GM12878 (cell line): Measurements from ENCODE around the gene MDH1. TPM values are rescaled to one million over a fixed set of nuclear protein-coding genes. Genes with fewer than 3 reads are reported as not detected.

Source experiments
- ATAC-seq: fragments of 200-7000 bp; cut with Tn5 transposase; 3 replicates; pipeline ENCODE4 v1.9.1; 2020; ENCODE audit warnings: mild to moderate bottlenecking, moderate library complexity
- BruUV-seq: library from RNA; stranded (reverse); fragments of 400-500 nt; replicated peaks from 2 replicates; lab custom pipeline; 2021; lab: Mats Ljungman, UMichigan
- CTCF ChIA-PET: fragments of 300-600 bp; sonication (Branson Sonifier 250); formaldehyde crosslinking; extraction: SDS; loops from one replicate; lab custom pipeline; 2021; ENCODE audit warnings: inconsistent platforms; lab: Yijun Ruan, JAX
- POLR2A ChIA-PET: fragments of 350-600 bp; formaldehyde crosslinking; extraction: SDS; loops from one replicate; lab custom pipeline; 2021; ENCODE audit warnings: inconsistent platforms; lab: Charles Lee
- RAD21 ChIA-PET: fragments of 300-600 bp; sonication (Branson Sonifier 250); formaldehyde crosslinking; loops from one replicate; lab custom pipeline; 2023; ENCODE audit warnings: antibody characterized with exemption; ENCODE audit not compliant: unreplicated experiment; lab: Charles Lee
- SMC1A ChIA-PET: fragments of 300-600 bp; sonication (Branson Sonifier 250); formaldehyde crosslinking; loops from one replicate; lab custom pipeline; 2023; ENCODE audit not compliant: unreplicated experiment, uncharacterized antibody; lab: Charles Lee
- DNase-seq: peaks from one replicate; pipeline ENCODE4 v3.0.0-alpha.2; 2011; ENCODE audit warnings: low read depth, low spot score
- FAIRE-seq: peaks from 3 replicates; lab custom pipeline; 2011; peaks lifted over from hg19 to GRCh38; lab: Jason Lieb, UNC
- H2AFZ ChIP-seq: 2 replicates; pipeline ENCODE4 v1.6.0; 2011; ENCODE audit warnings: low read depth, low read length, control low read depth; ENCODE audit not compliant: control insufficient read depth
- H3K27ac ChIP-seq: 2 replicates; pipeline ENCODE4 v1.5.1; 2011; ENCODE audit warnings: control low read depth; ENCODE audit not compliant: control insufficient read depth, insufficient read depth
- H3K27me3 ChIP-seq, 2 experiments: replicated peaks in 1 of 2; 2 replicates each; pipeline versions ENCODE4 v1.6.0 to v1.6.1; 2011; ENCODE audit warnings: low read length in 1 of 2; ENCODE audit not compliant: control insufficient read depth in 2 of 2, insufficient read depth in 2 of 2
- H3K36me3 ChIP-seq, 2 experiments: 2 replicates each; pipeline ENCODE4 v1.5.1; 2011; ENCODE audit warnings: low read length in 1 of 2; ENCODE audit not compliant: control insufficient read depth in 2 of 2, insufficient read depth in 2 of 2
- H3K4me1 ChIP-seq: 2 replicates; pipeline ENCODE4 v1.6.1; 2011; ENCODE audit warnings: mild to moderate bottlenecking, low read length, moderate library complexity, mixed read lengths; ENCODE audit not compliant: control insufficient read depth, insufficient read depth
- H3K4me2 ChIP-seq: 2 replicates; pipeline ENCODE4 v1.6.0; 2011; ENCODE audit warnings: control low read depth; ENCODE audit not compliant: control insufficient read depth, insufficient read depth
- H3K4me3 ChIP-seq: fragments of 200-600 bp; sonication (generic); 2 replicates; pipeline ENCODE4 v1.5.1; 2016
- H3K79me2 ChIP-seq: 2 replicates; pipeline ENCODE4 v1.6.0; 2011; ENCODE audit warnings: low read length; ENCODE audit not compliant: control insufficient read depth, insufficient read depth
- H3K9ac ChIP-seq: 2 replicates; pipeline ENCODE4 v1.8.0; 2011; ENCODE audit warnings: low read length, control low read depth, mixed read lengths; ENCODE audit not compliant: control insufficient read depth, insufficient read depth
- H3K9me3 ChIP-seq: replicated peaks from 3 replicates; pipeline ENCODE4 v1.5.1; 2011; ENCODE audit warnings: mild to moderate bottlenecking, low read length; ENCODE audit not compliant: control insufficient read depth, insufficient read depth
- H4K20me1 ChIP-seq: 2 replicates; pipeline ENCODE4 v1.6.0; 2011; ENCODE audit not compliant: control insufficient read depth, insufficient read depth
- BCL11A ChIP-seq: IDR thresholded peaks from 2 replicates; pipeline ENCODE4 v1.6.1; 2011; ENCODE audit warnings: low read depth, low read length
- CEBPB ChIP-seq, 2 experiments: fragments of 150-350 bp in 1 of 2; IDR thresholded peaks; 2 replicates each; pipeline ENCODE4 v1.6.1; 2012 to 2014; ENCODE audit warnings: low read depth in 2 of 2, low read length in 2 of 2, borderline replicate concordance in 1 of 2, inconsistent platforms in 1 of 2
- CREB1 ChIP-seq: IDR thresholded peaks from 2 replicates; pipeline ENCODE4 v1.6.1; 2012; ENCODE audit warnings: low read depth, mild to moderate bottlenecking, inconsistent platforms
- CREM ChIP-seq: IDR thresholded peaks from 2 replicates; pipeline ENCODE4 v1.6.1; 2014; ENCODE audit warnings: antibody characterized with exemption, low read depth
- HDAC2 ChIP-seq: fragments of 200-600 bp; sonication (generic); IDR thresholded peaks from 2 replicates; pipeline ENCODE4 v1.6.1; 2017
- IRF4 ChIP-seq: IDR thresholded peaks from 2 replicates; pipeline ENCODE4 v1.6.1; 2011; ENCODE audit warnings: low read depth, low read length
- KAT2A ChIP-seq: conservative IDR thresholded peaks from 2 replicates; pipeline ENCODE4 v1.6.1; 2011; ENCODE audit warnings: low read depth, low read length; ENCODE audit not compliant: control insufficient read depth
- MYC ChIP-seq: IDR thresholded peaks from 2 replicates; pipeline ENCODE4 v1.6.1; 2011; ENCODE audit warnings: mild to moderate bottlenecking, low read length, moderate library complexity, inconsistent platforms; ENCODE audit not compliant: insufficient read depth, insufficient replicate concordance, insufficient read length, severe bottlenecking
- NFXL1 ChIP-seq: fragments of 450-650 bp; IDR thresholded peaks from 2 replicates; pipeline ENCODE4 v1.6.1; 2017; ENCODE audit warnings: antibody characterized with exemption, mild to moderate bottlenecking, borderline replicate concordance
- NFYA ChIP-seq: IDR thresholded peaks from 2 replicates; pipeline ENCODE4 v1.6.1; 2011; ENCODE audit warnings: low read depth, mild to moderate bottlenecking, low read length, improper control_type of control experiment, borderline replicate concordance
- NR2F1 ChIP-seq: fragments of 450-650 bp; conservative IDR thresholded peaks from 2 replicates; pipeline ENCODE4 v1.6.1; 2017; ENCODE audit warnings: mild to moderate bottlenecking
- RFX5 ChIP-seq: IDR thresholded peaks from 2 replicates; pipeline ENCODE4 v1.6.1; 2011; ENCODE audit warnings: low read depth, low read length, improper control_type of control experiment
- SRF ChIP-seq, 2 experiments: IDR thresholded peaks; 2 replicates each; pipeline ENCODE4 v1.6.1; 2011; ENCODE audit warnings: low read depth in 2 of 2, low read length in 2 of 2, mild to moderate bottlenecking in 1 of 2, moderate library complexity in 1 of 2
- WGBS: methylation state at CpG from one replicate; pipeline ENCODE4 v1.1.6; 2016; ENCODE audit warnings: low lambda C conversion rate; ENCODE audit not compliant: insufficient replicate concordance, insufficient coverage; ENCODE audit errors: missing lambda C conversion rate; 5-methylcytosine and 5-hydroxymethylcytosine counted together
- in situ Hi-C: fragments of 300-500 bp; cut with MboI; formaldehyde crosslinking; loops from 9 replicates; pipeline ENCODE4 v1.14.3; 2018; ENCODE audit warnings: mixed read lengths
- intact Hi-C: fragments of 100-400 bp; cut with micrococcal nuclease; formaldehyde crosslinking; loops from one replicate; pipeline ENCODE4 v1.14.2; 2022; ENCODE audit not compliant: unreplicated experiment
- polyA plus RNA-seq, 11 experiments: library from polyadenylated mRNA; depleted of rRNA in 4 of 11; unstranded in 6 of 11; stranded (reverse) in 5 of 11; fragments of >200 nt; fragmentation: Nextera tagmentation in 4 of 11; fragmentation: Illumina TruSeq in 1 of 11; extraction: Ambion mirVana in 4 of 11; extraction: Trizol in 1 of 11; gene quantifications; 1 replicate in 1 of 11; 2 replicates in 10 of 11; pipeline versions ENCODE4 v1.2.1 to v1.2.3, GENCODE V29; 2011 to 2016; ENCODE audit warnings: inconsistent platforms in 2 of 11, missing spikeins in 2 of 11, low read depth in 1 of 11
- total RNA-seq, 4 experiments: library from RNA; depleted of rRNA in 3 of 4; stranded (reverse); fragments of >200 nt in 3 of 4; fragmentation: Illumina TruSeq in 1 of 4; extraction: Trizol in 1 of 4; gene quantifications; 2 replicates each; pipeline versions ENCODE4 v1.2.1 to v1.2.3, GENCODE V29; 2013 to 2021
- TF ChIP-seq, protein P1 (sequence below): fragments of 450-650 bp; formaldehyde crosslinking; IDR thresholded peaks from 2 replicates; pipeline ENCODE4 v1.4.0; 2020; ENCODE audit warnings: mild to moderate bottlenecking, moderate library complexity
- TF ChIP-seq, protein P2 (sequence below): fragments of 450-650 bp; IDR thresholded peaks from 2 replicates; pipeline ENCODE4 v1.6.1; 2018; ENCODE audit warnings: mild to moderate bottlenecking, low read depth, moderate library complexity; ENCODE audit not compliant: partially characterized antibody
- TF ChIP-seq, protein P3 (sequence below): fragments of 450-650 bp; IDR thresholded peaks from 2 replicates; pipeline ENCODE4 v1.6.1; 2017; ENCODE audit warnings: mild to moderate bottlenecking, low read depth, inconsistent platforms; ENCODE audit not compliant: poor library complexity, severe bottlenecking
- TF ChIP-seq, protein P4 (sequence below): IDR thresholded peaks from 2 replicates; pipeline ENCODE4 v1.6.1; 2012; ENCODE audit warnings: low read depth, low read length, improper control_type of control experiment

The MDH1 gene
- total and polyA plus RNA-seq, 10 of the 15 experiments (the other 5 are each of a cell fraction or from before 2014, with no cell fraction given) = 254 to 1,581 (median 440) TPM

DNA sequence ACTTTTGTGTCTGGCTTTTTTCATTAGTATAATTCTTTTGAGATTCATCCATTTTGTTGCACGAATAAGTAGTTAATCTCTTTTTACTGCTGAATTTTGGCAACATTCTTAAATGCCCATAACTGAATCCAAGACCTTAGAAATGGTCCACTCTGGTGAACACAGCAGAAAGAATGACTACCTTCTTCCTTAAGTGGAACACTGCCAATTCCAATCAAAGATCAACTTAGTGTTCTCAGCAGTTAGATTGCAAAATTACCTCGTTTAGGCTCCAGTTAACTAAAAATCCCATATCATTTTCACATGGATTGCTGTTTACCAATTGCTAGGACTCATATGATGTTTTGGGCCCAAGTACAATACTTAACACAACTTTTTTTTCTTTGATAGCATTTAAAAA, 59.9 kb downstream of the MDH1 start (continued):
- TF ChIP-seq, protein P1, sequence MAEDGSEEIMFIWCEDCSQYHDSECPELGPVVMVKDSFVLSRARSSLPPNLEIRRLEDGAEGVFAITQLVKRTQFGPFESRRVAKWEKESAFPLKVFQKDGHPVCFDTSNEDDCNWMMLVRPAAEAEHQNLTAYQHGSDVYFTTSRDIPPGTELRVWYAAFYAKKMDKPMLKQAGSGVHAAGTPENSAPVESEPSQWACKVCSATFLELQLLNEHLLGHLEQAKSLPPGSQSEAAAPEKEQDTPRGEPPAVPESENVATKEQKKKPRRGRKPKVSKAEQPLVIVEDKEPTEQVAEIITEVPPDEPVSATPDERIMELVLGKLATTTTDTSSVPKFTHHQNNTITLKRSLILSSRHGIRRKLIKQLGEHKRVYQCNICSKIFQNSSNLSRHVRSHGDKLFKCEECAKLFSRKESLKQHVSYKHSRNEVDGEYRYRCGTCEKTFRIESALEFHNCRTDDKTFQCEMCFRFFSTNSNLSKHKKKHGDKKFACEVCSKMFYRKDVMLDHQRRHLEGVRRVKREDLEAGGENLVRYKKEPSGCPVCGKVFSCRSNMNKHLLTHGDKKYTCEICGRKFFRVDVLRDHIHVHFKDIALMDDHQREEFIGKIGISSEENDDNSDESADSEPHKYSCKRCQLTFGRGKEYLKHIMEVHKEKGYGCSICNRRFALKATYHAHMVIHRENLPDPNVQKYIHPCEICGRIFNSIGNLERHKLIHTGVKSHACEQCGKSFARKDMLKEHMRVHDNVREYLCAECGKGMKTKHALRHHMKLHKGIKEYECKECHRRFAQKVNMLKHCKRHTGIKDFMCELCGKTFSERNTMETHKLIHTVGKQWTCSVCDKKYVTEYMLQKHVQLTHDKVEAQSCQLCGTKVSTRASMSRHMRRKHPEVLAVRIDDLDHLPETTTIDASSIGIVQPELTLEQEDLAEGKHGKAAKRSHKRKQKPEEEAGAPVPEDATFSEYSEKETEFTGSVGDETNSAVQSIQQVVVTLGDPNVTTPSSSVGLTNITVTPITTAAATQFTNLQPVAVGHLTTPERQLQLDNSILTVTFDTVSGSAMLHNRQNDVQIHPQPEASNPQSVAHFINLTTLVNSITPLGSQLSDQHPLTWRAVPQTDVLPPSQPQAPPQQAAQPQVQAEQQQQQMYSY = no peak
- no peak for TF ChIP-seq RFX5
- TF ChIP-seq NFYA = no peak
- no peak for TF ChIP-seq NFXL1
- no peak for TF ChIP-seq HDAC2
- no peak for TF ChIP-seq MYC
- no peak for TF ChIP-seq BCL11A
- TF ChIP-seq CREB1 = no peak
- TF ChIP-seq, all 136 proteins: peak for 0

DNA sequence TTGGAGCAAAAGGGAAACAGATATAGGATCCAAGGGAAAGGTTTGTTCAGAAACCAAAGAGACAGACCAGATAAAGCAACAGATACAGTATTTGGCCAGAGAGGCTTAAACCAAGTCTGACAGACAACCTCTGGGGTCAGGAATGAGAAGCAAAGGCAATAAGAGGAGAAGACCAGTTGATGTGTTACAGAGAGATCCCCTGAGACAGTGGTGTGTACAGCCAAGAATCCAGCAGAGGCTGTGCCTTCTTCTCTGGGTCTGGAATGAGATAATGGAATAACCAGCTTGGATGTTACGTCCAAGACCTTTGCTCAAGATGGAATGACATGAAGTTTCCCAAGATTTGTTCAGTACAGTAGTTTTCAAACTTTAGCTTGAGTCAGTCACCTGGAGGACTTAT, 61.1 kb downstream of the MDH1 start:
- Histone ChIP-seq H3K9ac (no peak overlapping the region), H3K4me3 (no peak overlapping the region), H3K36me3 (no peaks in the 10 kb centered on the region), H4K20me1 (no peaks in the 10 kb centered on the region), H3K4me2 (no peak overlapping the region), H3K4me1 (no peaks in the 10 kb centered on the region), H3K79me2 (no peaks in the 10 kb centered on the region), H3K9me3 (no peaks in the 10 kb centered on the region), H3K27me3 (no peaks in the 10 kb centered on the region), H3K27ac (no peak overlapping the region), H2AFZ (no peak overlapping the region)
- RAD21 ChIA-PET = no interaction called here
- no TSS peak for BruUV-seq
- intact Hi-C loops = no loop called here
- POLR2A ChIA-PET = no interaction called here
- no peak for FAIRE-seq
- SMC1A ChIA-PET = no interaction called here
- no peak for DNase-seq
- ATAC-seq = no peak
- WGBS = 0% methylated on average over 1 of the region's 1 CpG
- CTCF ChIA-PET = no interaction called here
- in situ Hi-C loops = no loop called here
- TF ChIP-seq SRF (IDR thresholded peaks at IDR 0.05; ENCODE audit: low read depth in 2 of 2, low read length in 2 of 2) (no peak), NR2F1 (no peak), IRF4 (no peak), CREM (no peak), KAT2A (no peak), CEBPB (IDR thresholded peaks at IDR 0.05; ENCODE audit: borderline replicate concordance in 1 of 2, low read depth in 2 of 2, low read length in 2 of 2) (no peak)
- TF ChIP-seq, protein P2, sequence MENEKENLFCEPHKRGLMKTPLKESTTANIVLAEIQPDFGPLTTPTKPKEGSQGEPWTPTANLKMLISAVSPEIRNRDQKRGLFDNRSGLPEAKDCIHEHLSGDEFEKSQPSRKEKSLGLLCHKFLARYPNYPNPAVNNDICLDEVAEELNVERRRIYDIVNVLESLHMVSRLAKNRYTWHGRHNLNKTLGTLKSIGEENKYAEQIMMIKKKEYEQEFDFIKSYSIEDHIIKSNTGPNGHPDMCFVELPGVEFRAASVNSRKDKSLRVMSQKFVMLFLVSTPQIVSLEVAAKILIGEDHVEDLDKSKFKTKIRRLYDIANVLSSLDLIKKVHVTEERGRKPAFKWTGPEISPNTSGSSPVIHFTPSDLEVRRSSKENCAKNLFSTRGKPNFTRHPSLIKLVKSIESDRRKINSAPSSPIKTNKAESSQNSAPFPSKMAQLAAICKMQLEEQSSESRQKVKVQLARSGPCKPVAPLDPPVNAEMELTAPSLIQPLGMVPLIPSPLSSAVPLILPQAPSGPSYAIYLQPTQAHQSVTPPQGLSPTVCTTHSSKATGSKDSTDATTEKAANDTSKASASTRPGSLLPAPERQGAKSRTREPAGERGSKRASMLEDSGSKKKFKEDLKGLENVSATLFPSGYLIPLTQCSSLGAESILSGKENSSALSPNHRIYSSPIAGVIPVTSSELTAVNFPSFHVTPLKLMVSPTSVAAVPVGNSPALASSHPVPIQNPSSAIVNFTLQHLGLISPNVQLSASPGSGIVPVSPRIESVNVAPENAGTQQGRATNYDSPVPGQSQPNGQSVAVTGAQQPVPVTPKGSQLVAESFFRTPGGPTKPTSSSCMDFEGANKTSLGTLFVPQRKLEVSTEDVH = no peak
- TF ChIP-seq, protein P3, sequence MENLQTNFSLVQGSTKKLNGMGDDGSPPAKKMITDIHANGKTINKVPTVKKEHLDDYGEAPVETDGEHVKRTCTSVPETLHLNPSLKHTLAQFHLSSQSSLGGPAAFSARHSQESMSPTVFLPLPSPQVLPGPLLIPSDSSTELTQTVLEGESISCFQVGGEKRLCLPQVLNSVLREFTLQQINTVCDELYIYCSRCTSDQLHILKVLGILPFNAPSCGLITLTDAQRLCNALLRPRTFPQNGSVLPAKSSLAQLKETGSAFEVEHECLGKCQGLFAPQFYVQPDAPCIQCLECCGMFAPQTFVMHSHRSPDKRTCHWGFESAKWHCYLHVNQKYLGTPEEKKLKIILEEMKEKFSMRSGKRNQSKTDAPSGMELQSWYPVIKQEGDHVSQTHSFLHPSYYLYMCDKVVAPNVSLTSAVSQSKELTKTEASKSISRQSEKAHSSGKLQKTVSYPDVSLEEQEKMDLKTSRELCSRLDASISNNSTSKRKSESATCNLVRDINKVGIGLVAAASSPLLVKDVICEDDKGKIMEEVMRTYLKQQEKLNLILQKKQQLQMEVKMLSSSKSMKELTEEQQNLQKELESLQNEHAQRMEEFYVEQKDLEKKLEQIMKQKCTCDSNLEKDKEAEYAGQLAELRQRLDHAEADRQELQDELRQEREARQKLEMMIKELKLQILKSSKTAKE = no peak
- TF ChIP-seq, protein P4, sequence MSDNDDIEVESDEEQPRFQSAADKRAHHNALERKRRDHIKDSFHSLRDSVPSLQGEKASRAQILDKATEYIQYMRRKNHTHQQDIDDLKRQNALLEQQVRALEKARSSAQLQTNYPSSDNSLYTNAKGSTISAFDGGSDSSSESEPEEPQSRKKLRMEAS = no peak
